LNCAP (cell line): ENCODE results near the gene BCAP31.

Experiments used
- TF ChIP-seq, protein P1 (sequence below): fragments of 450-650 bp; IDR thresholded peaks from 2 replicates; pipeline ENCODE4 v1.5.1; 2017; ENCODE audit warnings: mild to moderate bottlenecking

Gene BCAP31

DNA sequence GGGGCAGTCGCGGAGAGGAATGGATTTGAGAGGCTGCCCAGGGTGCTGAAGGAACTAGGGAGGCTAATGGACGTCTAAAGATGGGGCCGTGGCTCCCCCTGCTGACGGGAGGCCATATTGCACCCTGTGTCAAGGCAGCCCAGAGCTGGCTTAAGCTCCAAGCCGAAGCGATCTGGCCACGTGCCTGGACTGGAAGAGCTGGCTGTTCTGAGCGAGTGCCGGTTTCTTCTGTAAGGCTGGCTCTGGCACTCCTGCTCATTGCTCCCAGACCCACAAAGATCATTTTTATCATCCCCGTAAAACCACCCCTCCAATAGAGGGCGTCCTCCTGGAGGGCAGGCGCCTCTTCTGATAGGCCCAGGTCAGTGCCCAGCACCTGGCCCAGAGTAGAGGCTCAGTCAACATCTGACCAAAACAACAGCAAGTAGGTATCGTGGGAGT is 56.2 kb downstream of the BCAP31 start:
- TF ChIP-seq, protein P1, sequence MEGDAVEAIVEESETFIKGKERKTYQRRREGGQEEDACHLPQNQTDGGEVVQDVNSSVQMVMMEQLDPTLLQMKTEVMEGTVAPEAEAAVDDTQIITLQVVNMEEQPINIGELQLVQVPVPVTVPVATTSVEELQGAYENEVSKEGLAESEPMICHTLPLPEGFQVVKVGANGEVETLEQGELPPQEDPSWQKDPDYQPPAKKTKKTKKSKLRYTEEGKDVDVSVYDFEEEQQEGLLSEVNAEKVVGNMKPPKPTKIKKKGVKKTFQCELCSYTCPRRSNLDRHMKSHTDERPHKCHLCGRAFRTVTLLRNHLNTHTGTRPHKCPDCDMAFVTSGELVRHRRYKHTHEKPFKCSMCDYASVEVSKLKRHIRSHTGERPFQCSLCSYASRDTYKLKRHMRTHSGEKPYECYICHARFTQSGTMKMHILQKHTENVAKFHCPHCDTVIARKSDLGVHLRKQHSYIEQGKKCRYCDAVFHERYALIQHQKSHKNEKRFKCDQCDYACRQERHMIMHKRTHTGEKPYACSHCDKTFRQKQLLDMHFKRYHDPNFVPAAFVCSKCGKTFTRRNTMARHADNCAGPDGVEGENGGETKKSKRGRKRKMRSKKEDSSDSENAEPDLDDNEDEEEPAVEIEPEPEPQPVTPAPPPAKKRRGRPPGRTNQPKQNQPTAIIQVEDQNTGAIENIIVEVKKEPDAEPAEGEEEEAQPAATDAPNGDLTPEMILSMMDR: peak; percentile 67

DNA sequence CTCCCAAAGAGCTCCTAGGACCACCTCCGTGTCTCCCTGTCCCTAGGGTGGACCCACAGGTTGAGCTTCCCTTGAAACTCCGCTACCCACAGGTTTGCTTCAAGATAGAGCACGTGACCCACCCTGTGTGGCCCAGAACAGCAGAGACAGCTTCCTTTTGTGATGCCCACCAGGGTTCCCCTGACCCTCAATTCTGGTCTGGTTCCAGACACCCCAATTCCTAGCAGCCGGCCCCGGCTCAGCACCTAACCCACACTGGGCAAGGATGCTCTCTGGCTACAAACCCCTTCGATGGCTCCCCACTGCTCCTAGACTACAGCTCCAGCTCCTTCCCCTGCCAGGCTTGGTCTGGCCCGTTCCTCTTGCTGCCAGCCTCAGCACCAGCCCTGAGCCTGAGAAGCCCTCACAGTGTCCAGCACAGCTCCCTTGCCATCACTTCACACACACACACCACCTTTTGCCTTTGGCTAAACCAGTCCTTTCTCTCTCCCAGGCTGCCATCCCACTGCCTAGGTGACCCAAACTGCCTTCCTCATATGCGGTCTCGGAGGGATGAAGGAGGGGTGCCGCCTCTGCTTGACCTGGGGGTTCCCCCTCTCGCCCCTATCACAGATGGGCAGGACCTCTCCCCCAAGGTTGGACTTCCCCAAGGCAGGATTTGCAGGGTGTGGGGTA is 56.8 kb downstream of the BCAP31 start:
- TF ChIP-seq, protein P1: no peak

DNA sequence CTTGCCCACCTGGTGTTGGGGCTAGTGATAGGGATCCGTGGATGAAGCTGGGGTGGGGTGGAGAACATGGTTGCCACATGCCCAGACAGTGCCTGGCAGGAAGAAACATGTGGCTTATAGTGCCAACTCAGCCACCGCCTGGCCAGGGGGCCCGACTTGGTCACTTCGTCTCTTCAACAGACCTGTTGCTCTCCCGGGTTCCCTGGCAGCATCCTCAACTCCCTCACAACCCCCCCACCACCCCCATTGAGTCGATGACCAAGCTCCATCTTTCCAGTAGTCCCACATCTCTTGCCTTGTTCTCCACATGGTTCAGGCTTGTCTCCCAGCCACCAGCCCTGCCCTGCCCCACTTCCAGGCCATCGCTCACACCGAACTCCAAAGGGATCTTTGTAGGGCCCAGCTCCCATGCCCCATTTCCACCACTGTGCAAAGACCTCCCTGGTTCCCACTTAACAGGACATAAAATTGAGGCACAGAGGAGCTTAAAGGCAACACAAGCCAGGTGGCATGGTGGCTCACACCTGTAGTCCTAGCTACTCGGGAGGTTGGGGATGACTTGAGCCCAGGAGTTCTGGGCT is 58.4 kb downstream of the BCAP31 start:
- TF ChIP-seq, protein P1: no peak

DNA sequence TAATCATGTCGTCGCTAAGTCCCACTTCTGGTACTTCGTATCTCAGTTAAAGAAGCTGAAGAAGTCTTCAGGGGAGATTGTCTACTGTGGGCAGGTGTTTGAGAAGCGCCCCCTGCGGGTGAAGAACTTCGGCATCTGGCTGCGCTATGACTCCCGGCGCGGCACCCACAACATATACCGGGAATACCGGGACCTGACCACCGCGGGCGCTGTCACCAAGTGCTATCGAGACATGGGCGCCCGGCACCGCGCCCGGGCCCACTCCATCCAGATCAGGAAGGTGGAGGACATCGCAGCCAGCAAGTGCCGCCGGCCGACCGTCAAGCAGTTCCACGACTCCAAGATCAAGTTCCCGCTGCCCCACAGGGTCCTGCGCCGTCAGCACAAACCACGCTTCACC is 61.9 kb downstream of the BCAP31 start:
- TF ChIP-seq, protein P1: peak; percentile 37

DNA sequence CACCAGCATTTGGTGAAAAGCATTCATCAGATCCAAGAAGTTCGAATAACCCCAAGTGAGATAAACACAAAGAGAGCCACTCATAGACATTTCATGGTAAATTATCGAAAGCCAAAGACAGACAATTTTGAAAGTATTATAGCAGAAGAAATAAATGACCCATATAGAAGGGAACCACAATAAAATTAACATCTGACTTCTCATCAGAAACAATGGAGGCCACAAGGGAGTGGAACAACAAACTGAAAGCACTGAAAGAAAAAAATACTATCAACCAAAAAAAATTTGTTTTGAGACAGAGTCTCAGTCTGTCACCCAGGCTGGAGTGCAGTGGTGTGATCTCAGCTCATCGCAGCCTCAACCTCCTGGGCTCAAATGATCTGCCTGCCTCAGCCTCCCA is 64.9 kb downstream of the BCAP31 start:
- TF ChIP-seq, protein P1: no peak

DNA sequence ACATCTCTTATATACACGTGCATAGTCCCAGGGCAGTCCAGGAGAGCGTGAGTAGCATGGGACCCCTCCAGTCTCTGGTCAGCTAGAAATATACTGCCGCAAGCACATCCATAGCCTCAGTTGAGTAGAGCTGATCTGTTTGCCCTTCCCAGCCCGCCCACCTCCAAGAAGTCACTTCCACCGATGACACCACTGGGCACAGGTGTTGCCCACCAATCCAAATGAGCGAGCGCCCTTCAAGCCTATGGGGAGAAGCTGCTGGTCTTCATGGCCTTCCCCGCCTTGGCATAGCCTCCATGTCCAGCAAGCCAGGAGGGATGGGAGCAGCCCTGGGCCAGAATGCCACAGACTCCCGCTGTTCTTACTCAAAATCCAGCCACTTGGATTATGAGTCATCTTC is 67.0 kb downstream of the BCAP31 start:
- TF ChIP-seq, protein P1: no peak

DNA sequence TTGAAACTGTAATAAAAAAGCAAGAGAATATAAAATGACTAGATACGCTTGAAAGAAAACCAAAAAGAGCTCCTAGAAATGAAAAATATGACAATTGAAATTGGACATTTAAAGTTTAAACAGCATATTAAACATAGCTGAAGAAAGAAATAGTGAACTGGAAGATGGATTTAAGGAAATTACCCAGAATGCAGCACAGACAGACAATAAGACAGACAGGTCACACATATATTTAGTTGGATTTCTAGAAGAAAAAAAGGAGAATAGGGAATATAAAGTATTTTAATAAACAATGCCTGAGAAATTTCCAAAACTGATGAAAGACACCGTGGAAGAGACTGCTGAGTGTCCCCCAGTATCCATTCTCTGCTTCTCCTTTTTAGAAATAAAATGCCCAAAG is 70.6 kb downstream of the BCAP31 start:
- TF ChIP-seq, protein P1: no peak
